Esophagus squamous epithelium (tissue), 4 donors: ENCODE measurements around the gene F2RL3.

Experiments
- CTCF ChIP-seq, 6 experiments: fragments of 450-650 bp in 4 of 6; fragments of 200-600 bp in 2 of 6; sonication (generic) in 2 of 6; IDR thresholded peaks; one replicate each; pipeline ENCODE4 v1.5.1; 2016 to 2019; ENCODE audit warnings: antibody characterized with exemption in 6 of 6, mild to moderate bottlenecking in 4 of 6, moderate library complexity in 4 of 6
- POLR2A ChIP-seq, 4 donors: fragments of 450-650 bp; IDR thresholded peaks; one replicate each; pipeline ENCODE4 v1.6.1; 2017; ENCODE audit warnings: antibody characterized with exemption in 4 of 4, mild to moderate bottlenecking in 4 of 4, moderate library complexity in 3 of 4

- TF ChIP-seq CTCF (IDR thresholded peaks at IDR 0.05) (no peak), POLR2A (IDR thresholded peaks at IDR 0.05) (no peak)
Measured at GRCh38 chr19:16888629-16889365, at the start of gene F2RL3.
